Medulla oblongata (tissue), 1 donor: Measurements from ENCODE around the gene PHC3.

ENCODE experiments used
- DNase-seq: peaks from one replicate; pipeline ENCODE4 v3.0.0-alpha.2; 2015; ENCODE audit errors: extremely low spot score

PHC3 gene

DNA sequence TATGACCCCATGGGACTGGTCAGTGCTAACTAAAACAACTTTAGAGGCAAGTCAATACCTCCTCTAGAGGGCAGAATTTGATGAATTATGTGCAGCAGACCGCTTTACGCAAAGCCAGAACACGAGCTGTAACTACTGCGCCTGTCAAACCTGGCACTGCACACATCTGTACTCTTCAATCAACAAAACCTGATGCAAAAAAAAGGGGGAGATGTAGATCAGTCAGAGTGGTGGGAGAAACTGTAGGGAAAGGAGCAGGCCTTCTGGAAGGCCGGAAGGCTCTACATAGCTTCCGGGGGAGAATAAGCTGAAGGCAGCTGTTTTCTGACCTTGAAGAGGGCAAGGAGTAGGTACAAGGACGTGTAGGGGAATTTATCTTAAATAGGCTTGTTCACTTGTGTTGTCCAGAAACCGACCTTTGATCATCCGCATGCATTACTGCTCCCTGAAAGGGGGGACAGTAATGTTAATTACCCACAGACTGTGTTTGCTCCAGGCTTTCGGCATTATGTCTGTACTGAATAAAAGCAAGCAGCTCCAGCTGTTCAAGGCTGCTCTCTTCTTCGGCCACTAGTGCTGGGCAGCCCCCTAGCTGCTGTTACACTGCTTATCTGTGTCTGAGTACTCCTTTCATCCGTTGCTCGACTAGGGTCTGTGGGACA, 102.8 kb downstream of the PHC3 start:
- no peak for DNase-seq

GRCh38 chr3:170077361-170077760, 104.2 kb downstream of the PHC3 start:
- no peak for DNase-seq

DNA sequence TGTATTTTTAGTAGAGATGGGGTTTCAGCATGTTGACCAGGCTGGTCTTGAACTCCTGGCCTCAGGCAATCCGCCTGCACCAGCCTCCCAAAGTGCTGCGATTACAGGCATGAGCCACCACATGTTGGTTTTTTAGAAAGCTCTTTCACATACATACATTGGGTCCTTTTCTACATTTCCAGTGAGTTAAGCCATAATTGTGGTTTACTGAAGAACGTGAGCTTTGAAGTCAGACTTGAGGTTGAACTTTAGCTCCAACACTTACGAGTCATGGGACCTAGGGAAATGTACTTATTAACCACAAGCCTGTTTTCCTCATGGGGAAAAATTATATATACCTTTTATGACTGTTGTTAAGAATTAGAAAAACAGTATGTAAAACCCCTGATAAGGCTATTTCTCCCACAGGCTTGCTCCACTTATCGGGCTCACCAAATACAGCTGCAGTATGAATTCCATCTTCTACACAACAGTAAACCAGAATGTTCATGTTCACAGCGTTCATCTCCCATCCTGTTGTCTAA, 104.8 kb downstream of the PHC3 start:
- DNase-seq = no peak

- DNase-seq = no peak
Observed at GRCh38 chr3:170075441-170076091, 106.0 kb downstream of the PHC3 start.

- no peak for DNase-seq
Observed at GRCh38 chr3:170064108-170064507, 117.4 kb downstream of the PHC3 start.

DNA sequence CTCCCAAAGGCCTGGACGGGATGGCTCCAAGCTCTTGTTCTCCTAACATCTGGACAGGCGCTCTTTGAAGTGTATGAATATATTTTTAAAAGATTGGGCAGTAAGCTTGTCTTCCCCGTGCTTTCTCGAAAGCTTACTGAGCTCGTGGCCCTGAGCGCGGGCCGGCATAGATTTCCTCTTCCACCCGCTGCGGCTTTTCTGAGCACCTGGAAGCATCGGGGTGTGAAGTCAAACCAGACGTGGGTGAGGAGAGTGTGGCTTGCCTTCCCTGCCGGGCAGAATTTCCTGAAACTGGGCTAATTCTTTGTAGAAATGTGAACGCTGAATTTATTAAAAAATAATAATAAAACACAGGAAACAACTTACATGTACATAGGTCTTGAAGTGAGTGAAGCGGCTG, 117.8 kb downstream of the PHC3 start:
- no peak for DNase-seq

DNA sequence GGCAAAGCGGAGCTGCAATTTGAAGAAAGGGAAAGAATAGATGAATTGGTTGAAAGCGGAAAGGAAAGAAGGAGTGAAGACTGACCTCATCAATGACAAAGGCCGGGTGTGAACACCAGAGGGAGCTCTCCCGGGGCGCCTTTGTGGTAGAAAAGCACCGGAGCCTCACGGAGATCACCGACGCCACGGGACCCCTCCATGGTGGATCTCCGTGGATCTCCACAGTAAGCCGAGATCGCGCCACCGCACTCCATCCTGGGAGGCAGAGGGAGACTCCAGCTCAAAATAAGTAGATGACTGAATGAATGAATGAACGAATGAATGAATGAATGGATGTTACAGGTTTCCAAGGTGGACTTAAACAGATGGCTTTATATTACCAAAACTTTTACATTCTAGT, 118.8 kb downstream of the PHC3 start:
- DNase-seq = no peak

- DNase-seq = no peak
Observed at GRCh38 chr3:170062068-170062467, 119.5 kb downstream of the PHC3 start.

GRCh38 chr3:170059447-170059846, 122.1 kb downstream of the PHC3 start:
- no peak for DNase-seq

- DNase-seq = no peak
Observed at GRCh38 chr3:170058127-170058526, 123.4 kb downstream of the PHC3 start.

- DNase-seq = no peak
Observed at GRCh38 chr3:170057550-170057949, 124.0 kb downstream of the PHC3 start.

GRCh38 chr3:170056710-170057454, 124.7 kb downstream of the PHC3 start:
- no peak for DNase-seq

DNA sequence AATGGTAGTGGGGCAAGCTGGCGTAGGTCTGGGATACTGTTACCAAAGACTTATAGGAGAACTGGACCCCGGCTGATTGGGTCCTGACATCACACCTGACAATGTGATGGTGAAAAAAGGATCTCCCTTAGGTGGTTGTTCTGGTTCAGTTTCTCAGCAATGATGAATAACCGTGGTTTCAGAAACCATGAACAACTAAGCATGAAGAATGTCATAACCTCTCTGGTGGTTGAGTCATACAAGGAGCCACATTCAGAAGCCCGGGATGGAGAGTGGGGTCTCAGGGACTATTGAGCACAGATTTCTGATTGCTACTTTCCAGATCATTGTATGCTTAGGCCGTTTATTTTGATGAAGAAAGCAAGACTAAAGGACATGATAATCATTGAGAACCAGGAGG, 126.3 kb downstream of the PHC3 start:
- no peak for DNase-seq

GRCh38 chr3:170054204-170054603, 127.3 kb downstream of the PHC3 start:
- DNase-seq = no peak

DNA sequence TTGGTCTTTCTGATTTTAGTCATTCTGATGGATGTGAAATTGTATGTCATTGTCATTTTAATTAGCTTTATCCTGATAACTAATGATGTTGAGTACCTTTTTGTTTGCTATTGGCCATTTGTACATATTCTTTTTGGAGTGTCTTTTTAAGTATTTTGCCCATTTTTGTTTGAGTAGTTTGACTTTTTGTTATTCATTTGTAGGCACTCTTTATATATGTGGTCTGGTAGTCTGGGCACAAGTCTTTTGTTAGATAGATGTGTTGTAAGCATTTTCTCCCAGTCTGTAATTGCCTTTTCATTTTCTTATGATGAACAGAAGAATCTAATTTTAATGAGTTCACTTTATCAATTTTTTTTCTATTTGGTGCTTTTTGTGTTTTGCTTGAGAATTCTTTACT, 129.1 kb downstream of the PHC3 start:
- no peak for DNase-seq

GRCh38 chr3:170050753-170051152, 130.8 kb downstream of the PHC3 start:
- DNase-seq = no peak

DNA sequence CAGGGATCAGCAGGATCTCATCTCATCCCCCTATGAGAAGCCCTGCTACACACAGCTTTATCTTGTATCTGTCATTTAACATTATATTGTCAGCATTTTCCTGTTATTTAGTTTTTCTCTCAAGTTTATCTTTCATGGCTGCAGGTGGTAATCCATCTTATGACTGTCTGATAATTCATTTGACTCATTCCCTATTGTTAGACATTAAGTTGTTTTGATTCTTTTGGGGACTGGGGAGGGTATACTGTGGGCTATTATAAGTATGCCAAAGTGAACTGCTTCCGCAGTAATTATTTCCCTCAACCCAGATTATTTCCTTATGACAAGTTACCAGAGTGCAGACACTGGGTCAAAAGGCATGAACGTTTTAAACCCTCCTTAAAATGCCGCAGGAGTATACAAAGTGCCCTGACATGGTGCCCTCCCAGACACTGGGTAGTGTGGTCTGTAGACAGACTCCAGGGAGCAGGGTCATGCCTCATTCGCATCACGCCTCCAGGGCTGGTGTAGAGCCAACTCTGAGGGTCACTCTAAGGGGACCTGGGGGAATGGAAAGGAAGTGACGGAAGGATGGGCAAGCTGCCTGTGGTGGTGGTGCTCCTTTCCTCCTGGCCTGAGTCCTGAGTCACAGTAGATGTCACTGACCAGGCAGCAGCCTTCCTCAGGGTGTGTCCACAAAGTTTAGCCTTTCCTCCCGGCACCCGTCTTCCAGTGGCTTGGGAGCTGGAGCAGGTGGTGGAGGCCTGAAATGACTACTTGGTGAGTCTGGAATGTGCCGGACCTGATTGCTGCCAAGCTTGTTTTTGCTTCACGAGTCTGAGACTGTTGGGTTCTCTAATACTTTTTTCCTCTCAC, 132.2 kb downstream of the PHC3 start:
- DNase-seq = no peak

- no peak for DNase-seq
Observed at GRCh38 chr3:170047133-170047404, 134.5 kb downstream of the PHC3 start.

DNA sequence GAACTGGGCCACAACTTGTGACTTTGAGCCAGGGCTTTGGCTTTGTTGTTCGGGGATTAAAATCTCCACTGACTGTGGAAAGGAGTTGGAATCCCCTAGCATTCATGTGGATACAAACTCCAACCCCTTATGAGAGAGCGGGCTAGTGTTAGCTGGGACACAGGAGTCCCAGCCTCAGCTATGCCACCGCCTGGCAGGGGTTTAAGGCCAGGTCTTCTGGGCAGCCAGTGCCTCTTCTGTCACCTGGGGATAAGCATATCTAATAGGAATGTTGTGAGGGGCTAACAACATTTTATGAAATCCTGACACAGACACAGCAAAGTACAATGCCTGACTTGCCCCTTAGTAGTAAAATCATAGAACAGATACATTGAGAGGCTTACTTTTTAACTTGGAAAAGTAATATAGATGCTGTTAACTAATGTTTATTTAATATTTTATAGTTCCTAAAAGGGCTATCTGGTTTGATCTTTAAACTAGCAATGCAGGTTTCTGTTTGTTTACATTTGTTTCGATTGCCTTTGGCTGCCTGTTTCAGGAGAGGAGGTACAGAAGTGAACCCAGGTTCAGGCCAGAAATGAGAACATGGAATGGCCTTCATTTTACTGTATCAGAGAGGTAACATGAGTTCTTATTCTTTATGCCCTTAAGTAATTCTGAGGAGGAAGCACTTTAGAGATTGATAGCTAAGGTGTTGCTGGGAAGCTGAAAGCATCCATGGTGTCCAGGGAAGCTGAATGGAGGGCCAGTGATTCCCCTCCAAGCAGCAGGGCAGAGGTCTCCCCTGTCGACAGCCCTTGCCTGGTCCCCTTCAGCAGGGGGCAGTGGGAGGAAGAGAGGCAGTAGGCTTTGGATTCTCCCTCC, 135.0 kb downstream of the PHC3 start:
- DNase-seq = no peak

GRCh38 chr3:170044795-170045244, 136.7 kb downstream of the PHC3 start:
- peak; percentile 84 for DNase-seq

DNA sequence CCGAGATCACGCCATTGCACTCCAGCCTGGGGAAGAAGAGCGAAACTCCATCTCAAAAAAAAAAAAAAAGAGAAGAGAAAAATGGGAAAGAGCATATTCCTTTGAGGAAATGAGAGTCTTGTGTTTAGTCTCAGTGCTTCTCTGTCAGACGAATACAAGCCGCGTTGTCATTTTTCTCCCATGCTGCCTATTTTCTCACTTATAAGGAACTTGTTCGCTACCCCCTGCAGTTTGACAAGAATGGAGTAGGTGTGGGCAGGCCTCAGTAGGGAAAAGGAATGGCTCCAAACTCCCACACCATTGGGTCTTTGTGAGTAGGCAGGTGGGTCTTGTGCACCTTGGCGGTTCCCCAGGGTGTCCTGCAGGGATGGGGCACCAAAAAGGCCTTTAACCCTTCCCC, 137.3 kb downstream of the PHC3 start:
- peak; percentile 59 for DNase-seq
